Skeletal muscle satellite cell (primary cell): ENCODE results near the gene SRBD1.

Source experiments
- H3K27me3 ChIP-seq: 2 replicates; pipeline ENCODE4 v1.7.0; 2013; ENCODE audit warnings: low read length; ENCODE audit not compliant: control insufficient read depth, insufficient read depth
- H3K36me3 ChIP-seq: 2 replicates; pipeline ENCODE4 v1.7.0; 2013; ENCODE audit warnings: mild to moderate bottlenecking, control low read depth, low read length; ENCODE audit not compliant: insufficient read depth
- H3K4me1 ChIP-seq: 2 replicates; pipeline ENCODE4 v1.7.0; 2013; ENCODE audit warnings: low read length; ENCODE audit not compliant: control insufficient read depth, insufficient read depth
- H3K4me2 ChIP-seq: 2 replicates; pipeline ENCODE4 v1.7.0; 2013; ENCODE audit warnings: mild to moderate bottlenecking, low read length
- H3K4me3 ChIP-seq: 2 replicates; pipeline ENCODE4 v1.7.0; 2013; ENCODE audit warnings: low read length
- H3K9ac ChIP-seq: 2 replicates; pipeline ENCODE4 v1.7.0; 2013; ENCODE audit warnings: mild to moderate bottlenecking, low read depth, low read length, moderate library complexity
- H3K9me3 ChIP-seq: replicated peaks from 2 replicates; pipeline ENCODE4 v1.7.0; 2013; ENCODE audit warnings: mild to moderate bottlenecking, control low read depth, low read length

SRBD1 gene

GRCh38 chr2:45612285-45612684, 1.2 kb upstream of the SRBD1 start:
- Histone ChIP-seq H3K36me3 (no peaks in the 10 kb centered on the region), H3K9ac (no peak overlapping the region), H3K27me3 (no peaks in the 10 kb centered on the region), H3K9me3 (no peaks in the 10 kb centered on the region), H3K4me3 (no peak overlapping the region), H3K4me2 (no peak overlapping the region), H3K4me1 (peaks cover 29% of the 10 kb centered on the region)

GRCh38 chr2:45610281-45611019, 617 bp downstream of the SRBD1 start:
- Histone ChIP-seq H3K27me3 (no peaks in the 10 kb centered on the region), H3K36me3 (no peaks in the 10 kb centered on the region), H3K9ac (peak overlapping the region; percentile 95), H3K4me3 (peak overlapping the region; percentile 89), H3K4me2 (peak overlapping the region; percentile 82), H3K4me1 (peaks cover 20% of the 10 kb centered on the region), H3K9me3 (no peaks in the 10 kb centered on the region)

- no peak overlapping the region for H3K4me2 ChIP-seq
- H3K9me3 ChIP-seq = no peaks in the 10 kb centered on the region
- no peak overlapping the region for H3K9ac ChIP-seq
- no peak overlapping the region for H3K4me3 ChIP-seq
- no peaks in the 10 kb centered on the region for H3K36me3 ChIP-seq
- H3K27me3 ChIP-seq = no peaks in the 10 kb centered on the region
- peaks cover 20% of the 10 kb centered on the region for H3K4me1 ChIP-seq
Observed at GRCh38 chr2:45607701-45608100, 3.4 kb downstream of the SRBD1 start.

GRCh38 chr2:45606796-45607195, 4.3 kb downstream of the SRBD1 start:
- Histone ChIP-seq H3K27me3 (no peaks in the 10 kb centered on the region), H3K4me3 (no peak overlapping the region), H3K36me3 (peaks cover 8% of the 10 kb centered on the region), H3K4me2 (no peak overlapping the region), H3K9ac (no peak overlapping the region), H3K9me3 (no peaks in the 10 kb centered on the region), H3K4me1 (peaks cover 14% of the 10 kb centered on the region)

- H3K4me1 ChIP-seq = peaks cover 8% of the 10 kb centered on the region
- H3K4me2 ChIP-seq = no peak overlapping the region
- H3K9ac ChIP-seq = no peak overlapping the region
- no peaks in the 10 kb centered on the region for H3K9me3 ChIP-seq
- H3K36me3 ChIP-seq = peaks cover 25% of the 10 kb centered on the region
- no peak overlapping the region for H3K4me3 ChIP-seq
- H3K27me3 ChIP-seq = no peaks in the 10 kb centered on the region
Observed at GRCh38 chr2:45605116-45605515, 6.0 kb downstream of the SRBD1 start.

- Histone ChIP-seq H3K4me1 (no peaks in the 10 kb centered on the region), H3K27me3 (no peaks in the 10 kb centered on the region), H3K4me3 (no peak overlapping the region), H3K9me3 (no peaks in the 10 kb centered on the region), H3K4me2 (no peak overlapping the region), H3K36me3 (peaks cover 38% of the 10 kb centered on the region), H3K9ac (no peak overlapping the region)
Observed at GRCh38 chr2:45602624-45603023, 8.4 kb downstream of the SRBD1 start.

- Histone ChIP-seq H3K4me1 (peaks cover 20% of the 10 kb centered on the region), H3K9ac (no peak overlapping the region), H3K27me3 (no peaks in the 10 kb centered on the region), H3K4me3 (no peak overlapping the region), H3K36me3 (peaks cover 38% of the 10 kb centered on the region), H3K4me2 (no peak overlapping the region), H3K9me3 (no peaks in the 10 kb centered on the region)
Observed at GRCh38 chr2:45598545-45598944, 12.5 kb downstream of the SRBD1 start.

- no peaks in the 10 kb centered on the region for H3K9me3 ChIP-seq
- H3K4me1 ChIP-seq = peaks cover 21% of the 10 kb centered on the region
- no peak overlapping the region for H3K4me3 ChIP-seq
- H3K4me2 ChIP-seq = no peak overlapping the region
- no peaks in the 10 kb centered on the region for H3K27me3 ChIP-seq
- peaks cover 30% of the 10 kb centered on the region for H3K36me3 ChIP-seq
- peak overlapping the region; percentile 68 for H3K9ac ChIP-seq
Observed at GRCh38 chr2:45596761-45597160, 14.3 kb downstream of the SRBD1 start.

- Histone ChIP-seq H3K4me2 (peak overlapping the region; percentile 62), H3K9me3 (no peaks in the 10 kb centered on the region), H3K4me1 (peaks cover 30% of the 10 kb centered on the region), H3K36me3 (peaks cover 21% of the 10 kb centered on the region), H3K4me3 (peak overlapping the region; percentile 36), H3K27me3 (no peaks in the 10 kb centered on the region), H3K9ac (peak overlapping the region; percentile 68)
Observed at GRCh38 chr2:45595721-45596435, 15.2 kb downstream of the SRBD1 start.

- Histone ChIP-seq H3K9me3 (no peaks in the 10 kb centered on the region), H3K4me3 (no peak overlapping the region), H3K36me3 (no peaks in the 10 kb centered on the region)
Observed at GRCh38 chr2:45591073-45591472, 20.0 kb downstream of the SRBD1 start.

GRCh38 chr2:45588158-45588829, 22.8 kb downstream of the SRBD1 start:
- Histone ChIP-seq H3K9ac (no peak overlapping the region), H3K4me3 (no peak overlapping the region)

More at GRCh38 chr2:45591073-45591472, 20.0 kb downstream of the SRBD1 start:
- Histone ChIP-seq H3K27me3 (no peaks in the 10 kb centered on the region), H3K4me2 (no peak overlapping the region), H3K9ac (no peak overlapping the region), H3K4me1 (peaks cover 21% of the 10 kb centered on the region)

More at GRCh38 chr2:45588158-45588829, 22.8 kb downstream of the SRBD1 start:
- no peaks in the 10 kb centered on the region for H3K9me3 ChIP-seq
- no peaks in the 10 kb centered on the region for H3K27me3 ChIP-seq
- H3K4me2 ChIP-seq = no peak overlapping the region
- H3K4me1 ChIP-seq = peaks cover 10% of the 10 kb centered on the region
- no peaks in the 10 kb centered on the region for H3K36me3 ChIP-seq
